GM18505 (cell line): ENCODE data around the gene TSC22D1.
"Not testable (repeated sequence)": the region's sequence is repeated elsewhere in the genome, so short reads cannot be mapped to it uniquely, and the experiment has no call there.

Source experiments
- ATAC-seq: cut with Tn5 transposase; IDR thresholded peaks from one replicate; pipeline ENCODE4 v1.9.1; 2021; ENCODE audit not compliant: unreplicated experiment
- POLR2A ChIP-seq: IDR thresholded peaks from 4 replicates; pipeline ENCODE4 v1.6.1; 2011; ENCODE audit warnings: borderline replicate concordance; ENCODE audit not compliant: insufficient read depth, insufficient read length; ENCODE audit errors: extremely low read depth

TSC22D1 gene

GRCh38 chr13:44549476-44549875 lies 26.7 kb downstream of the TSC22D1 start:
- ATAC-seq: no peak
- TF ChIP-seq POLR2A: no peak

- no peak for ATAC-seq
- no peak for TF ChIP-seq POLR2A
Observed at GRCh38 chr13:44546164-44546563, 30.0 kb downstream of the TSC22D1 start.

- no peak for TF ChIP-seq POLR2A
- ATAC-seq: no peak
Observed at GRCh38 chr13:44543369-44543768, 32.8 kb downstream of the TSC22D1 start.

GRCh38 chr13:44542361-44542760 lies 33.8 kb downstream of the TSC22D1 start:
- TF ChIP-seq POLR2A: no peak
- ATAC-seq: no peak

GRCh38 chr13:44541601-44542000 lies 34.5 kb downstream of the TSC22D1 start:
- ATAC-seq: no peak
- TF ChIP-seq POLR2A: no peak

GRCh38 chr13:44540761-44541434 lies 35.2 kb downstream of the TSC22D1 start:
- no peak for ATAC-seq
- TF ChIP-seq POLR2A: no peak

GRCh38 chr13:44537248-44537647 lies 38.9 kb downstream of the TSC22D1 start:
- TF ChIP-seq POLR2A: no peak
- no peak for ATAC-seq

GRCh38 chr13:44523146-44524015 lies 52.7 kb downstream of the TSC22D1 start:
- no peak for ATAC-seq
- no peak for TF ChIP-seq POLR2A

GRCh38 chr13:44519642-44520041 lies 56.5 kb downstream of the TSC22D1 start:
- no peak for TF ChIP-seq POLR2A
- ATAC-seq: no peak

- ATAC-seq: no peak
- TF ChIP-seq POLR2A: no peak
Observed at GRCh38 chr13:44516771-44517170, 59.4 kb downstream of the TSC22D1 start.

- ATAC-seq: no peak
- TF ChIP-seq POLR2A: no peak
Observed at GRCh38 chr13:44514278-44514677, 61.9 kb downstream of the TSC22D1 start.

- ATAC-seq: not testable (repeated sequence)
Observed at GRCh38 chr13:44509853-44510252, 66.3 kb downstream of the TSC22D1 start.

- no peak for TF ChIP-seq POLR2A
- ATAC-seq: no peak
Observed at GRCh38 chr13:44508562-44509077, 67.5 kb downstream of the TSC22D1 start.

GRCh38 chr13:44507639-44508038 lies 68.5 kb downstream of the TSC22D1 start:
- no peak for TF ChIP-seq POLR2A
- no peak for ATAC-seq

GRCh38 chr13:44506719-44507118 lies 69.4 kb downstream of the TSC22D1 start:
- no peak for TF ChIP-seq POLR2A
- no peak for ATAC-seq

- ATAC-seq: no peak
- no peak for TF ChIP-seq POLR2A
Observed at GRCh38 chr13:44506251-44506650, 69.9 kb downstream of the TSC22D1 start.
